ENCODE measurements around the gene IL17RA. TPM values are rescaled to one million over a fixed set of nuclear protein-coding genes. Genes with fewer than 3 reads are reported as not detected.

The IL17RA gene
- total and polyA plus RNA-seq, 4 donors, result 9.0 to 45.1 (median 22.6) TPM

- Histone ChIP-seq H3K4me3 (no peak overlapping the region), H3K9me3 (ENCODE audit: control insufficient read depth in 4 of 4, insufficient read depth in 3 of 4, low read length in 3 of 4) (no peaks in the 10 kb centered on the region), H3K36me3 (ENCODE audit: control insufficient read depth in 4 of 4, insufficient read depth in 4 of 4, low read length in 4 of 4) (no peaks in the 10 kb centered on the region), H3K27me3 (ENCODE audit: control insufficient read depth in 3 of 3, insufficient read depth in 3 of 3, low read length in 2 of 3) (no peaks in the 10 kb centered on the region), H3K4me1 (ENCODE audit: control insufficient read depth in 5 of 5, insufficient read depth in 5 of 5, low read length in 5 of 5) (peaks cover 0 to 10% (median 4%) of the 10 kb centered on the region in 5 donors), H3K27ac (ENCODE audit: low read depth in 1 of 2, low read length in 1 of 2) (no peak overlapping the region), H3K9ac (ENCODE audit: insufficient read depth in 1 of 2, low read length in 2 of 2) (no peak overlapping the region)
- DNase-seq, result no peak
- TF ChIP-seq, protein P1, sequence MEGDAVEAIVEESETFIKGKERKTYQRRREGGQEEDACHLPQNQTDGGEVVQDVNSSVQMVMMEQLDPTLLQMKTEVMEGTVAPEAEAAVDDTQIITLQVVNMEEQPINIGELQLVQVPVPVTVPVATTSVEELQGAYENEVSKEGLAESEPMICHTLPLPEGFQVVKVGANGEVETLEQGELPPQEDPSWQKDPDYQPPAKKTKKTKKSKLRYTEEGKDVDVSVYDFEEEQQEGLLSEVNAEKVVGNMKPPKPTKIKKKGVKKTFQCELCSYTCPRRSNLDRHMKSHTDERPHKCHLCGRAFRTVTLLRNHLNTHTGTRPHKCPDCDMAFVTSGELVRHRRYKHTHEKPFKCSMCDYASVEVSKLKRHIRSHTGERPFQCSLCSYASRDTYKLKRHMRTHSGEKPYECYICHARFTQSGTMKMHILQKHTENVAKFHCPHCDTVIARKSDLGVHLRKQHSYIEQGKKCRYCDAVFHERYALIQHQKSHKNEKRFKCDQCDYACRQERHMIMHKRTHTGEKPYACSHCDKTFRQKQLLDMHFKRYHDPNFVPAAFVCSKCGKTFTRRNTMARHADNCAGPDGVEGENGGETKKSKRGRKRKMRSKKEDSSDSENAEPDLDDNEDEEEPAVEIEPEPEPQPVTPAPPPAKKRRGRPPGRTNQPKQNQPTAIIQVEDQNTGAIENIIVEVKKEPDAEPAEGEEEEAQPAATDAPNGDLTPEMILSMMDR (IDR thresholded peaks at IDR 0.05; ENCODE audit: control extremely low read depth, extremely low read depth), result no peak
- WGBS, 2 donors, result 78 to 84% methylated on average over 8 of the region's 8 CpGs
- no peak for ATAC-seq (ENCODE audit: insufficient read depth, low FRiP score)
Observed at GRCh38 chr22:17162731-17163130, 77.9 kb downstream of the IL17RA start.

DNA sequence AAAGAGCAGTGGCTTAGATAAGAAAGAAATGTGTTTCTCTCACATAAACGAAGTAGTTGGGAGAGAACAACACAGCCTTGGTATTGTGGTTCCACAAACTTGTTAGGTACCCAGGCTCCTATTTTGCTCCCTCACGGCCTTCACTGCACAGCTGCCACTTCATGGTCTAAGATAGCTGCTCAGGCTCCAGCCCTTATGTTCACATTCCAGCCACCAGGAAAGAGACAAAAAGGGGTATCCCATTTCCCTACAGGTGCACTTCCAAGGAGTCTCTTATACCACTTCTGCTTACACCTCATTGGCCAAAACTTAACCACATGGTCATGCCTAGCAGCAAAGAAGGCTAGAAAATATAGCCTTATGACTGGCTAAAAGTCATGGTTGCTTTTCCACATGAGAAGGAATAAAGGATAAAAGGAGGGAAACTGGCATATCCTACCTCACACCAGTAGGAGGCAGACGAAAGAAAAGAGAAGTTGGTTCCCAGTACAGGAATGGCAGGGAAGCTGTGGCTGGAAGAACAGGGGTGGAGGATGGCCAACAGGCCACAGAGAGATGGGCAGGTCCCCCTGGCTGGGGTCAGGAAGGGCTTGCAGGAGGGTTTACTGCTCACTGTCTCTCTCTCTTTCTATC is 79.7 kb downstream of the IL17RA start:
- no peak for ATAC-seq (ENCODE audit: insufficient read depth, low FRiP score)
- DNase-seq, result no peak
- Histone ChIP-seq H3K4me3 (no peak overlapping the region), H3K36me3 (ENCODE audit: control insufficient read depth in 4 of 4, insufficient read depth in 4 of 4, low read length in 4 of 4) (no peaks in the 10 kb centered on the region), H3K27ac (ENCODE audit: low read depth in 1 of 2, low read length in 1 of 2) (no peak overlapping the region), H3K9me3 (ENCODE audit: control insufficient read depth in 4 of 4, insufficient read depth in 3 of 4, low read length in 3 of 4) (no peaks in the 10 kb centered on the region), H3K9ac (ENCODE audit: insufficient read depth in 1 of 2, low read length in 2 of 2) (no peak overlapping the region), H3K27me3 (ENCODE audit: control insufficient read depth in 3 of 3, insufficient read depth in 3 of 3, low read length in 2 of 3) (no peaks in the 10 kb centered on the region), H3K4me1 (ENCODE audit: control insufficient read depth in 5 of 5, insufficient read depth in 5 of 5, low read length in 5 of 5) (peaks cover 0 to 10% (median 0%) of the 10 kb centered on the region in 5 donors)
- TF ChIP-seq, protein P1 (IDR thresholded peaks at IDR 0.05; ENCODE audit: control extremely low read depth, extremely low read depth), result no peak
- 85 to 90% methylated on average over 3 of the region's 3 CpGs for WGBS, 2 donors

Other genes starting within 250 kb of the IL17RA start
- gene GAB4, start 76.8 kb upstream of the IL17RA start, total RNA-seq, result not detected
- gene GAB4, start 76.8 kb upstream of the IL17RA start, polyA plus RNA-seq, result not detected
- gene TMEM121B, start 36.4 kb downstream of the IL17RA start, total RNA-seq, result under 1 TPM; 0.46 to 0.67 TPM
- 1 to 10 TPM in 1 of 2 donors, under 1 TPM in 1; 0.26 to 1.4 TPM for gene TMEM121B, start 36.4 kb downstream of the IL17RA start, polyA plus RNA-seq
- gene HDHD5, start 74.3 kb downstream of the IL17RA start, total RNA-seq, result 10 to 100 TPM; 16.7 to 35.8 TPM
- gene HDHD5, start 74.3 kb downstream of the IL17RA start, polyA plus RNA-seq, result 10 to 100 TPM; 19.8 to 49.2 TPM
- gene ADA2, start 134.4 kb downstream of the IL17RA start, total RNA-seq, result 10 to 100 TPM; 26.1 to 40.5 TPM
- 10 to 100 TPM; 34.1 to 42.9 TPM for gene ADA2, start 134.4 kb downstream of the IL17RA start, polyA plus RNA-seq

All from lung (tissue), 12 donors.